C4-2B (cell line): ENCODE data around the gene GRM3.

Source experiments
- ZFX ChIP-seq: fragments of 450-650 bp; IDR thresholded peaks from 2 replicates; pipeline ENCODE4 v1.6.1; 2017
- TF ChIP-seq, protein P1 (sequence below): fragments of 450-650 bp; conservative IDR thresholded peaks from 2 replicates; pipeline ENCODE4 v1.5.1; 2017; ENCODE audit warnings: mild to moderate bottlenecking

DNA sequence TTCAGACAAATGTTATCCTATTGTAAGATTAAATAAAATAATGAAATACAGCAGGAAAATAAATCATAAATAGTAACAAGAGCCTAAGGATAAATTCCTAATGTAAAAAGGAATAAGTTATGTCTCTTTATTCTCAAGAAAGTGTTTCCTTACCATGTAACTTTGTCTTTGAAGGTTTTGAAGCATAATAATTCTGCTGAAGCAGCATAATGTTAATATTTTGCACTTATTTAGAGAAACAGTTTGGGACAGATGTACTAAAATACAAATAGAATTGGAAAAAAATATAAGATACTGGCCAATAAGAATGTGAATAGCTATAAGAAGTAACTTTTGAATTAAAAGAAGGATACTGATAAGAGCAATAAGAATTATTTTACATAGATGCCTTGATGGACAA is 45.7 kb downstream of the GRM3 start:
- TF ChIP-seq, protein P1, sequence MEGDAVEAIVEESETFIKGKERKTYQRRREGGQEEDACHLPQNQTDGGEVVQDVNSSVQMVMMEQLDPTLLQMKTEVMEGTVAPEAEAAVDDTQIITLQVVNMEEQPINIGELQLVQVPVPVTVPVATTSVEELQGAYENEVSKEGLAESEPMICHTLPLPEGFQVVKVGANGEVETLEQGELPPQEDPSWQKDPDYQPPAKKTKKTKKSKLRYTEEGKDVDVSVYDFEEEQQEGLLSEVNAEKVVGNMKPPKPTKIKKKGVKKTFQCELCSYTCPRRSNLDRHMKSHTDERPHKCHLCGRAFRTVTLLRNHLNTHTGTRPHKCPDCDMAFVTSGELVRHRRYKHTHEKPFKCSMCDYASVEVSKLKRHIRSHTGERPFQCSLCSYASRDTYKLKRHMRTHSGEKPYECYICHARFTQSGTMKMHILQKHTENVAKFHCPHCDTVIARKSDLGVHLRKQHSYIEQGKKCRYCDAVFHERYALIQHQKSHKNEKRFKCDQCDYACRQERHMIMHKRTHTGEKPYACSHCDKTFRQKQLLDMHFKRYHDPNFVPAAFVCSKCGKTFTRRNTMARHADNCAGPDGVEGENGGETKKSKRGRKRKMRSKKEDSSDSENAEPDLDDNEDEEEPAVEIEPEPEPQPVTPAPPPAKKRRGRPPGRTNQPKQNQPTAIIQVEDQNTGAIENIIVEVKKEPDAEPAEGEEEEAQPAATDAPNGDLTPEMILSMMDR = no peak
- no peak for TF ChIP-seq ZFX
